Left renal pelvis (tissue), 4 donors: ENCODE measurements around the gene ANKLE2. TPM values are rescaled to one million over a fixed set of nuclear protein-coding genes. Genes with fewer than 3 reads are reported as not detected.
"Not testable (repeated sequence)": the region's sequence is repeated elsewhere in the genome, so short reads cannot be mapped to it uniquely, and the experiment has no call there.

Experiments used
- DNase-seq, 4 donors: peaks; one replicate each; pipeline ENCODE4 v3.0.0-alpha.2; 2013; ENCODE audit warnings: low read depth in 4 of 4, low spot score in 3 of 4
- polyA plus RNA-seq, 4 donors: library from polyadenylated mRNA; unstranded; fragments of 120-200 nt; gene quantifications; one replicate each; pipeline ENCODE4 v1.2.1, GENCODE V29; 2013; ENCODE audit not compliant: insufficient read length in 4 of 4

Gene ANKLE2
- polyA plus RNA-seq, 4 donors, result 60.5 to 83.9 (median 67.6) TPM

- DNase-seq, result no peak
These were observed 16.0 kb upstream of the ANKLE2 start for GRCh38 chr12:132777614-132778013.

- no peak for DNase-seq
These were observed 15.4 kb upstream of the ANKLE2 start for GRCh38 chr12:132776816-132777568.

DNA sequence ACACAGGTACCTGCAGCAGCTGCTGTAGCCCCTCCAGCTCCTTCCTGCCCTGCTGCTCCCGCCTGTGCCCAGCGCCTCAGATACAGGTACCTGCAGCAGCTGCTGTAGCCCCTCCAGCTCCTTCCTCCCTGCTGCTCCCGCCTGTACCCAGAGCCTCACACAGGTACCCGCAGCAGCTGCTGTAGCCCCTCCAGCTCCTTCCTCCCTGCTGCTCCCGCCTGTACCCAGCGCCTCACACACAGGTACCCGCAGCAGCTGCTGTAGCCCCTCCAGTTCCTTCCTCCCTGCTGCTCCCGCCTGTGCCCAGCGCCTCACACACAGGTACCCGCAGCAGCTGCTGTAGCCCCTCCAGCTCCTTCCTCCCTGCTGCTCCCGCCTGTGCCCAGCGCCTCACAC is 14.6 kb upstream of the ANKLE2 start:
- not testable (repeated sequence) for DNase-seq

DNA sequence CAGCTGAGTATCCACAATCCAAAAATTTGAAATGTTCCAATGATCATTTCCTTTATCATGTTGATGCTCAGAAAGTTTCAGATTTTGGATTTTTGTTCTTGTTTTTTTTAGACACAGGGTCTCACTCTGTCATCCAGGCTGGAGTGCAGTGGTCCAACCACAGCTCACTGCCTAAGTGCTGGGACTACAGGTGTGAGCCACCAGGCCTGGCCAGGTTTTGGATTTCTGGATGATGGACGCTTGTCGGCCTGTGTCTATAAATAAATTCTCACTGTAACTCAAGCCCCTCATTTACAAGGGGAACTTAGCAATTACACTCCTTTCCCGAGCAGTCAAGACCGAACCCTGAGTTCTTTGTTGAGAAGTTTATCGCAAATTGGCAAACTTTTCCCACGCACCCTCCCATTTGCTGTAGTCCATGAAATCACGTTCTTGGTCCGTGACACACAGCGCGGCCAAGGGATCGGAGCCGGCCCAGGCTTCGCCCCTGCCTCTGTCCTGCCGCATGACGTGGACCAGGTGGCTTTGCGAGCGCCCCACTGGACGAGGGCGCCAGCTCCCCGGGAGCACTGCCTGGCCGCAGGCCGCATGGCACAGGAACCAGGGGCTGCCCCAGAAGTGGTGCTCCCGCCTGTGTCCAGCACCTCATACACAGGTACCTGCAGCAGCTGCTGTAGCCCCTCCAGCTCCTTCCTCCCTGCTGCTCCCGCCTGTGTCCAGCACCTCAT is 14.0 kb upstream of the ANKLE2 start:
- no peak for DNase-seq

- no peak for DNase-seq
These were observed 13.1 kb upstream of the ANKLE2 start for GRCh38 chr12:132774646-132775275.

DNA sequence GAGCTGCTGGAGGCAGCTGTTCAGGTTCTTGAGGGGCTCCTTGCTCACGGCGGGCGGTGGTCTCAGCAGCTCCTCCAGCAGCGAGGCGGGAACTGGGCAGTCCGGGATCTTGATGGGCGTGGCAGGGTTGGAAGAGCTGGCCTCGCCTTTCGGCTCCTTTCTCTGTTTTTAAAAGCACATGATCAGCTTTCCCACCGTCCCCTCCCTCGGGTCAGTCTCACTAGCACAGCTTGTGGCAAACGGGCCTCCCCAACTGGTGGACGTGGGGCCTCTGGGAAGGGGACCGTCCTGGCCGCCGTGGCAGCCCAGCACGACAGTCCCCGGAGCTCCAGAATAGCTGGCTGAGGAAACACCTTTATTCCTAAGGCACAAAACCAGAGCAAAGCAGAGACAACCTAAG is 12.5 kb upstream of the ANKLE2 start:
- DNase-seq, result no peak

GRCh38 chr12:132773077-132773955 is 11.7 kb upstream of the ANKLE2 start:
- DNase-seq, result no peak

GRCh38 chr12:132772606-132773005 is 11.0 kb upstream of the ANKLE2 start:
- DNase-seq, result peak in 2 of 4 donors; percentile 36 to 51

- DNase-seq, result no peak
These were observed 9.7 kb upstream of the ANKLE2 start for GRCh38 chr12:132771126-132771838.

GRCh38 chr12:132766380-132767085 is 4.9 kb upstream of the ANKLE2 start:
- DNase-seq, result no peak

GRCh38 chr12:132765361-132765760 is 3.7 kb upstream of the ANKLE2 start:
- no peak for DNase-seq

- no peak for DNase-seq
These were observed 2.6 kb upstream of the ANKLE2 start for GRCh38 chr12:132764231-132764630.

- peak; percentile 66 to 78 (median 77) for DNase-seq
These were observed 420 bp upstream of the ANKLE2 start for GRCh38 chr12:132761921-132762583.

- DNase-seq, result no peak
These were observed 2.3 kb downstream of the ANKLE2 start for GRCh38 chr12:132759359-132759758.

DNA sequence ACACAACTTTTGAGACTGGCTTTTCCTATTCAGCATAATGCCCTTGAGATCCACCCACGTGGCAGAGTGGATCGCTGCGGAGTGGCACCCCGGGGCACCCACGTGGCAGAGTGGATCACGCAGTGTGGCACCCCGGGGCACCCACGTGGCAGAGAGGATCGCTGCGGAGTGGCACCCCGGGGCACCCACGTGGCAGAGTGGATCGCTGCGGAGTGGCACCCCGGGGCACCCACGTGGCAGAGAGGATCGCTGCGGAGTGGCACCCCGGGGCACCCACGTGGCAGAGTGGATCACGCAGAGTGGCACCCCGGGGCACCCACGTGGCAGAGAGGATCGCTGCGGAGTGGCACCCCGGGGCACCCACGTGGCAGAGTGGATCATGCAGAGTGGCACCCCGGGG is 2.8 kb downstream of the ANKLE2 start:
- DNase-seq, result not testable (repeated sequence)

GRCh38 chr12:132754160-132754932 is 7.3 kb downstream of the ANKLE2 start:
- DNase-seq, result no peak

DNA sequence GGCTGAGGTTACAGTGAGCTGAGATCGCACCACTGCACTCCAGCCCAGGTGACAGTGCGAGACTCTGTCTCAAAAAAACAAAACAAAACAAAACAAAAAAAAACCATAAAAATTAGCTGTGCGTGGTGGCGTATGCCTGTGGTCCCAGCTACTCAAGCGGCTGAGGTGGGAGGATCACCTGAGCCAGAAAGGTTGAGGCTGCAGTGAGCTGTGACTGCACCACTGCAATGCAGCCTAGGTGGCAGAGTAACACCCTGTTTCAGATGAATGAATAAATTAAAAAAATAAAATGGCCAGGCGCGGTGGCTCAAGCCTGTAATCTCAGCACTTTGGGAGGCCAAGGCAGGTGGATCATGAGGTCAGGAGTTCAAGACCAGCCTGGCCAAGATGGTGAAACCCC is 8.0 kb downstream of the ANKLE2 start:
- not testable (repeated sequence) for DNase-seq

- DNase-seq, result no peak
These were observed 13.3 kb downstream of the ANKLE2 start for GRCh38 chr12:132748319-132748718.
